ENCODE results near the gene PBX3. TPM values are rescaled to one million over a fixed set of nuclear protein-coding genes. Genes with fewer than 3 reads are reported as not detected.

The PBX3 gene
- total and polyA plus RNA-seq, 2 donors (not counting 1 experiment from before 2014, with no cell fraction given), result 15.5 to 39.0 TPM

DNA sequence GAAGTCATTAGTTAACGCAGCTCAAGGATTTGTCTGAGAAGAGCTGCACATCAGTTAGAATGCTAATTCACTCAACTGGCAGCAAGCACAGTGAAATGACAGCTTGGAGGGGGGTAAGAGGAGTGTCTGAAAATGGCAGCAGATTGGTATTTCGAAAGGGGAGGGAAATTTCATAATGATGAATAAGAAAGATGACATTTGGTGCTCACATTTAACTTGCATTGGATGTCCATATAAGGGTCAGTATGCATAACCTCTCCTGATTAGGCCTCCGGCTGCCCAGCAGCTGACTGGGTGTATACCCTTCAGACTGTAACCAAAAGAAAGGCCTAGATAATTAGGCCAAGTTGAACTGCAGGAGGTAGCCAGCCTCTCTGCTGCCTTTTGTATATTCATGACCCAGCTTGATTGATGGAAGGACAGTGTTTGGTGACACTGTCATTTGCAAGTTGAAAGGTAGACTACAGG lies 131.0 kb downstream of the PBX3 start:
- POLR2A ChIA-PET, result interaction anchor here (0.5 to 0.6 kb wide), 2 partner anchors 12 to 1074 kb away, joined by 3 to 6 read pairs; no protein-coding TSS in a partner anchor
- TF ChIP-seq CTCF (IDR thresholded peaks at IDR 0.05), result no peak
- TF ChIP-seq EZH2 (IDR thresholded peaks at IDR 0.05; ENCODE audit: borderline replicate concordance, insufficient read depth, low read depth, low read length, poor library complexity, severe bottlenecking), result no peak
- H3K27ac Mint-ChIP-seq, result no peak overlapping the region
- H3K27me3 Mint-ChIP-seq, result no peaks in the 10 kb centered on the region
- Histone ChIP-seq H3K4me1 (ENCODE audit: control insufficient read depth in 2 of 2, insufficient read depth in 2 of 2, low read length in 2 of 2) (no peaks in the 10 kb centered on the region), H3K79me2 (ENCODE audit: control insufficient read depth, insufficient read depth, low read length) (no peaks in the 10 kb centered on the region), H3K36me3 (replicated peaks in 1 of 2; ENCODE audit: control extremely low read depth in 1 of 2, control insufficient read depth in 1 of 2, extremely low read depth in 1 of 2, insufficient read depth in 2 of 2, low read length in 1 of 2) (no peaks in the 10 kb centered on the region), H3K4me2 (replicated peaks; ENCODE audit: low read depth, low read length, poor library complexity, severe bottlenecking) (no peak overlapping the region), H3K4me3 (ENCODE audit: control extremely low read depth in 1 of 5, extremely low read depth in 1 of 5, insufficient read depth in 1 of 5, low read depth in 2 of 5, low read length in 4 of 5) (no peak overlapping the region), H3K9me3 (ENCODE audit: control extremely low read depth in 1 of 3, control insufficient read depth in 2 of 3, insufficient read depth in 1 of 3, low read length in 2 of 3) (no peaks in the 10 kb centered on the region), H2AFZ (ENCODE audit: insufficient read depth, low read depth, low read length, poor library complexity, severe bottlenecking) (no peak overlapping the region), H3K27ac (ENCODE audit: low read length in 2 of 2) (no peak overlapping the region), H4K20me1 (ENCODE audit: control insufficient read depth, insufficient read depth, low read length, poor library complexity, severe bottlenecking) (no peaks in the 10 kb centered on the region), H3K27me3 (replicated peaks in 1 of 4; ENCODE audit: control extremely low read depth in 1 of 4, control insufficient read depth in 3 of 4, insufficient read depth in 4 of 4, low read length in 3 of 4) (no peaks in the 10 kb centered on the region), H3K9ac (ENCODE audit: low read length) (no peak overlapping the region)
- H3K4me3 Mint-ChIP-seq, result no peak overlapping the region
- DNase-seq (no peak), ATAC-seq (ENCODE audit: low read depth) (no peak)
- intact Hi-C loops (cut with micrococcal nuclease), result no loop called here
- 96% methylated on average over 3 of the region's 3 CpGs for WGBS (ENCODE audit: insufficient coverage)
- H3K9me3 Mint-ChIP-seq (ENCODE audit: insufficient read depth), result no peaks in the 10 kb centered on the region
- H3K4me1 Mint-ChIP-seq, result no peaks in the 10 kb centered on the region
- CTCF ChIA-PET, result no interaction called here

- no peaks in the 10 kb centered on the region for H3K9me3 ChIP-seq (ENCODE audit: control extremely low read depth in 1 of 3, control insufficient read depth in 2 of 3, insufficient read depth in 1 of 3, low read length in 2 of 3)
- H3K9me3 Mint-ChIP-seq (ENCODE audit: insufficient read depth), result no peaks in the 10 kb centered on the region
- no peaks in the 10 kb centered on the region for H3K79me2 ChIP-seq (ENCODE audit: control insufficient read depth, insufficient read depth, low read length)
- no peak overlapping the region for H3K9ac ChIP-seq (ENCODE audit: low read length)
- no peak overlapping the region for H2AFZ ChIP-seq (ENCODE audit: insufficient read depth, low read depth, low read length, poor library complexity, severe bottlenecking)
- DNase-seq (no peak), ATAC-seq (ENCODE audit: low read depth) (no peak)
- no peak overlapping the region for H3K4me2 ChIP-seq (replicated peaks; ENCODE audit: low read depth, low read length, poor library complexity, severe bottlenecking)
- no peaks in the 10 kb centered on the region for H3K36me3 ChIP-seq (replicated peaks in 1 of 2; ENCODE audit: control extremely low read depth in 1 of 2, control insufficient read depth in 1 of 2, extremely low read depth in 1 of 2, insufficient read depth in 2 of 2, low read length in 1 of 2)
- H3K4me3 Mint-ChIP-seq, result no peak overlapping the region
- no peaks in the 10 kb centered on the region for H3K27me3 Mint-ChIP-seq
- CTCF ChIA-PET, result no interaction called here
- intact Hi-C loops (cut with micrococcal nuclease), result loop anchor here (5.0 kb wide), 1 partner anchor 39 kb away; no protein-coding TSS in a partner anchor
- POLR2A ChIA-PET, result no interaction called here
- no peaks in the 10 kb centered on the region for H4K20me1 ChIP-seq (ENCODE audit: control insufficient read depth, insufficient read depth, low read length, poor library complexity, severe bottlenecking)
- no peak overlapping the region for H3K4me3 ChIP-seq (ENCODE audit: control extremely low read depth in 1 of 5, extremely low read depth in 1 of 5, insufficient read depth in 1 of 5, low read depth in 2 of 5, low read length in 4 of 5)
- H3K27ac ChIP-seq (ENCODE audit: low read length in 2 of 2), result no peak overlapping the region
- H3K4me1 ChIP-seq (ENCODE audit: control insufficient read depth in 2 of 2, insufficient read depth in 2 of 2, low read length in 2 of 2), result no peaks in the 10 kb centered on the region
- no peak overlapping the region for H3K27ac Mint-ChIP-seq
- H3K4me1 Mint-ChIP-seq, result peaks cover 6% of the 10 kb centered on the region
- TF ChIP-seq EZH2 (IDR thresholded peaks at IDR 0.05; ENCODE audit: borderline replicate concordance, insufficient read depth, low read depth, low read length, poor library complexity, severe bottlenecking) (no peak), CTCF (IDR thresholded peaks at IDR 0.05) (no peak)
- H3K27me3 ChIP-seq (replicated peaks in 1 of 4; ENCODE audit: control extremely low read depth in 1 of 4, control insufficient read depth in 3 of 4, insufficient read depth in 4 of 4, low read length in 3 of 4), result no peaks in the 10 kb centered on the region
These were observed 133.9 kb downstream of the PBX3 start for GRCh38 chr9:125881042-125881441.

Data from B cell (primary cell).